GM23338 (cell line): ENCODE results near the gene MYO18B. TPM values are rescaled to one million over a fixed set of nuclear protein-coding genes. Genes with fewer than 3 reads are reported as not detected.

Source experiments
- ATAC-seq: fragments of 200-7000 bp; cut with Tn5 transposase; 3 replicates; pipeline ENCODE4 v1.9.1; 2020
- DNase-seq: peaks from one replicate; pipeline ENCODE4 v3.0.0-alpha.2; 2015; ENCODE audit warnings: low spot score
- H2AFZ ChIP-seq: fragments of 200-600 bp; sonication (generic); 2 replicates; pipeline ENCODE4 v1.8.0; 2016; ENCODE audit warnings: antibody characterized with exemption, mild to moderate bottlenecking, moderate library complexity
- H3F3A ChIP-seq: fragments of 200-600 bp; sonication (generic); replicated peaks from 2 replicates; pipeline ENCODE4 v1.8.0; 2017; ENCODE audit warnings: antibody characterized with exemption, mixed run types, low read depth
- H3K27ac ChIP-seq: fragments of 200-600 bp; sonication (generic); 2 replicates; pipeline ENCODE4 v1.6.1; 2016; ENCODE audit warnings: low read depth
- H3K27me3 ChIP-seq: fragments of 200-600 bp; sonication (generic); 2 replicates; pipeline ENCODE4 v1.8.0; 2016; ENCODE audit warnings: mild to moderate bottlenecking, mixed run types, moderate library complexity; ENCODE audit not compliant: insufficient read depth
- H3K36me3 ChIP-seq: fragments of 200-600 bp; sonication (generic); 2 replicates; pipeline ENCODE4 v1.8.0; 2016; ENCODE audit warnings: mild to moderate bottlenecking; ENCODE audit not compliant: insufficient read depth
- H3K4me1 ChIP-seq: fragments of 200-600 bp; sonication (generic); 2 replicates; pipeline ENCODE4 v1.8.0; 2016; ENCODE audit warnings: mild to moderate bottlenecking, moderate library complexity; ENCODE audit not compliant: insufficient read depth
- H3K4me2 ChIP-seq: fragments of 200-600 bp; sonication (generic); 2 replicates; pipeline ENCODE4 v1.7.1; 2017; ENCODE audit warnings: mixed run types
- H3K4me3 ChIP-seq: fragments of 200-600 bp; sonication (generic); 2 replicates; pipeline ENCODE4 v1.6.1; 2016; ENCODE audit warnings: mixed run types
- H3K79me2 ChIP-seq: fragments of 200-600 bp; sonication (generic); replicated peaks from 2 replicates; pipeline ENCODE4 v1.8.0; 2017; ENCODE audit warnings: mild to moderate bottlenecking; ENCODE audit not compliant: insufficient read depth
- H3K9me2 ChIP-seq: fragments of 200-600 bp; sonication (generic); 2 replicates; pipeline ENCODE4 v1.8.0; 2017; ENCODE audit not compliant: insufficient read depth
- H4K20me1 ChIP-seq: fragments of 200-600 bp; sonication (generic); replicated peaks from 2 replicates; pipeline ENCODE4 v1.8.0; 2017; ENCODE audit warnings: mild to moderate bottlenecking; ENCODE audit not compliant: insufficient read depth
- H3K27ac Mint-ChIP-seq: 2 replicates; pipeline ENCODE4 v1.8.0; 2020; ENCODE audit warnings: inconsistent platforms, mild to moderate bottlenecking, moderate library complexity, mixed read lengths
- H3K27me3 Mint-ChIP-seq: 3 replicates; pipeline ENCODE4 v1.8.0; 2022; ENCODE audit warnings: low read depth, mild to moderate bottlenecking, moderate library complexity, mixed read lengths, inconsistent platforms; ENCODE audit not compliant: insufficient read depth, poor library complexity
- H3K36me3 Mint-ChIP-seq: 3 replicates; pipeline ENCODE4 v1.8.0; 2021; ENCODE audit warnings: low read depth, mild to moderate bottlenecking, inconsistent platforms, moderate library complexity, mixed read lengths
- H3K4me1 Mint-ChIP-seq: 3 replicates; pipeline ENCODE4 v1.8.0; 2020; ENCODE audit warnings: mild to moderate bottlenecking, inconsistent platforms, mixed read lengths
- H3K4me3 Mint-ChIP-seq: 3 replicates; pipeline ENCODE4 v1.8.0; 2021; ENCODE audit warnings: moderate library complexity, mild to moderate bottlenecking, inconsistent platforms, mixed read lengths
- H3K9me3 Mint-ChIP-seq: 3 replicates; pipeline ENCODE4 v1.8.0; 2020; ENCODE audit warnings: moderate library complexity, mild to moderate bottlenecking, inconsistent platforms, mixed read lengths
- CREB1 ChIP-seq: fragments of 250-450 bp; sonication (Bioruptor Pico); IDR thresholded peaks from 2 replicates; pipeline ENCODE4 v1.5.0; 2020; ENCODE audit warnings: low read depth, mild to moderate bottlenecking, moderate library complexity
- CTCF ChIP-seq, 2 experiments: fragments of 200-600 bp in 1 of 2; sonication (generic) in 1 of 2; conservative IDR thresholded peaks; 2 replicates each; pipeline versions ENCODE4 v1.5.1 to v1.6.1; 2016 to 2017; ENCODE audit warnings: antibody characterized with exemption in 2 of 2, low read depth in 2 of 2, mild to moderate bottlenecking in 2 of 2, moderate library complexity in 1 of 2
- ETS1 ChIP-seq: IDR thresholded peaks from 2 replicates; pipeline ENCODE4 v1.6.1; 2016; ENCODE audit warnings: antibody characterized with exemption
- EZH2 ChIP-seq: fragments of 200-600 bp; sonication (generic); IDR thresholded peaks from one replicate; pipeline ENCODE4 v1.8.0; 2017; ENCODE audit warnings: antibody characterized with exemption, mild to moderate bottlenecking, low read depth; ENCODE audit not compliant: unreplicated experiment
- EZH2phosphoT487 ChIP-seq: fragments of 200-600 bp; sonication (generic); IDR thresholded peaks from one replicate; pipeline ENCODE4 v1.8.1; 2018; ENCODE audit warnings: antibody characterized with exemption; ENCODE audit not compliant: unreplicated experiment
- JUNB ChIP-seq: IDR thresholded peaks from one replicate; pipeline ENCODE4 v1.6.1; 2016; ENCODE audit warnings: antibody characterized with exemption; ENCODE audit not compliant: unreplicated experiment
- NANOG ChIP-seq: IDR thresholded peaks from 2 replicates; pipeline ENCODE4 v1.6.1; 2016; ENCODE audit warnings: antibody characterized with exemption, borderline replicate concordance
- POLR2AphosphoS5 ChIP-seq: IDR thresholded peaks from 2 replicates; pipeline ENCODE4 v1.6.1; 2016; ENCODE audit warnings: antibody characterized with exemption, low read depth
- REST ChIP-seq: IDR thresholded peaks from one replicate; pipeline ENCODE4 v1.6.1; 2018; ENCODE audit warnings: antibody characterized with exemption; ENCODE audit not compliant: unreplicated experiment
- STAT1 ChIP-seq: IDR thresholded peaks from one replicate; pipeline ENCODE4 v1.6.1; 2016; ENCODE audit warnings: antibody characterized with exemption; ENCODE audit not compliant: unreplicated experiment
- ZNF114 ChIP-seq: fragments of 250-450 bp; sonication (Bioruptor Pico); IDR thresholded peaks from 2 replicates; pipeline ENCODE4 v1.5.0; 2020; ENCODE audit warnings: mild to moderate bottlenecking, moderate library complexity
- ZNF331 ChIP-seq: fragments of 250-450 bp; sonication (Bioruptor Pico); IDR thresholded peaks from 2 replicates; pipeline ENCODE4 v1.5.0; 2020; ENCODE audit warnings: low read depth, mild to moderate bottlenecking, moderate library complexity
- polyA plus RNA-seq: library from polyadenylated mRNA; unstranded; fragments of >200 nt; fragmentation: Nextera tagmentation; extraction: Ambion mirVana; gene quantifications from 2 replicates; pipeline ENCODE4 v1.2.1, GENCODE V29; 2016
- total RNA-seq: library from RNA; depleted of rRNA; stranded (reverse); fragments of >200 nt; shearing (Covaris generic); gene quantifications from 2 replicates; pipeline ENCODE4 v1.2.3, GENCODE V29; 2014

MYO18B gene
- total and polyA plus RNA-seq, 2 experiments from 2014 or later: 0.36 to 0.45 TPM

- Histone ChIP-seq H3K27me3 (no peaks in the 10 kb centered on the region), H3K27ac (no peak overlapping the region), H3K4me1 (no peaks in the 10 kb centered on the region), H3K4me2 (no peak overlapping the region), H3K4me3 (no peak overlapping the region), H3K79me2 (no peaks in the 10 kb centered on the region), H3K9me2 (no peaks in the 10 kb centered on the region), H4K20me1 (no peaks in the 10 kb centered on the region; the same call in 1 of the 2 replicates), H3K36me3 (peaks cover 3% of the 10 kb centered on the region; the same call in 1 of the 2 replicates), H3F3A (no peaks in the 10 kb centered on the region), H2AFZ (no peak overlapping the region)
- H3K4me3 Mint-ChIP-seq: no peak overlapping the region
- H3K27ac Mint-ChIP-seq: no peak overlapping the region
- DNase-seq (no peak), ATAC-seq (no peak)
- peaks cover 3% of the 10 kb centered on the region; the same call in 2 of the 3 replicates for H3K36me3 Mint-ChIP-seq
- no peaks in the 10 kb centered on the region for H3K9me3 Mint-ChIP-seq
- peaks cover 3% of the 10 kb centered on the region for H3K27me3 Mint-ChIP-seq
- no peaks in the 10 kb centered on the region for H3K4me1 Mint-ChIP-seq
- no peak for TF ChIP-seq EZH2
- TF ChIP-seq STAT1: no peak
- no peak for TF ChIP-seq NANOG
Measured at GRCh38 chr22:25704701-25705100, 37.3 kb upstream of the MYO18B start.

- no peak for ATAC-seq
- no peaks in the 10 kb centered on the region for H3F3A ChIP-seq
- H3K27me3 ChIP-seq: no peaks in the 10 kb centered on the region
- peaks cover 3% of the 10 kb centered on the region; the same call in 1 of the 2 replicates for H4K20me1 ChIP-seq
- no peak overlapping the region for H3K27ac Mint-ChIP-seq
- H3K4me1 ChIP-seq: no peaks in the 10 kb centered on the region
- no peaks in the 10 kb centered on the region for H3K4me1 Mint-ChIP-seq
- H3K4me3 Mint-ChIP-seq: no peak overlapping the region
- H3K9me3 Mint-ChIP-seq: no peaks in the 10 kb centered on the region
- no peak overlapping the region for H3K4me2 ChIP-seq
- no peak overlapping the region for H3K27ac ChIP-seq
- no peak overlapping the region for H2AFZ ChIP-seq
- H3K9me2 ChIP-seq: no peaks in the 10 kb centered on the region
- peaks cover 7% of the 10 kb centered on the region for H3K36me3 ChIP-seq
- H3K4me3 ChIP-seq: no peak overlapping the region
- no peak for DNase-seq
- H3K27me3 Mint-ChIP-seq: peaks cover under 1% of the 10 kb centered on the region
- no peaks in the 10 kb centered on the region for H3K79me2 ChIP-seq
- peaks cover 5% of the 10 kb centered on the region for H3K36me3 Mint-ChIP-seq
- TF ChIP-seq JUNB (no peak), ETS1 (no peak), ZNF114 (CRISPR knock-in tag) (no peak), POLR2AphosphoS5 (no peak), CREB1 (CRISPR knock-in tag) (no peak), EZH2phosphoT487 (no peak), NANOG (no peak), STAT1 (no peak), CTCF (conservative IDR thresholded peaks at IDR 0.05; ENCODE audit: low read depth in 2 of 2) (no peak), REST (no peak), EZH2 (no peak), ZNF331 (no peak)
Measured at GRCh38 chr22:25706197-25706596, 35.8 kb upstream of the MYO18B start.
